HG03558 (cell line): ENCODE data around the gene GPR18.

Source experiments
- ATAC-seq: cut with Tn5 transposase; IDR thresholded peaks from one replicate; pipeline ENCODE4 v1.9.1; 2021; ENCODE audit warnings: moderate number of reproducible peaks; ENCODE audit not compliant: unreplicated experiment; ENCODE audit errors: extremely low read depth

Gene GPR18, protein sequence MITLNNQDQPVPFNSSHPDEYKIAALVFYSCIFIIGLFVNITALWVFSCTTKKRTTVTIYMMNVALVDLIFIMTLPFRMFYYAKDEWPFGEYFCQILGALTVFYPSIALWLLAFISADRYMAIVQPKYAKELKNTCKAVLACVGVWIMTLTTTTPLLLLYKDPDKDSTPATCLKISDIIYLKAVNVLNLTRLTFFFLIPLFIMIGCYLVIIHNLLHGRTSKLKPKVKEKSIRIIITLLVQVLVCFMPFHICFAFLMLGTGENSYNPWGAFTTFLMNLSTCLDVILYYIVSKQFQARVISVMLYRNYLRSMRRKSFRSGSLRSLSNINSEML

DNA sequence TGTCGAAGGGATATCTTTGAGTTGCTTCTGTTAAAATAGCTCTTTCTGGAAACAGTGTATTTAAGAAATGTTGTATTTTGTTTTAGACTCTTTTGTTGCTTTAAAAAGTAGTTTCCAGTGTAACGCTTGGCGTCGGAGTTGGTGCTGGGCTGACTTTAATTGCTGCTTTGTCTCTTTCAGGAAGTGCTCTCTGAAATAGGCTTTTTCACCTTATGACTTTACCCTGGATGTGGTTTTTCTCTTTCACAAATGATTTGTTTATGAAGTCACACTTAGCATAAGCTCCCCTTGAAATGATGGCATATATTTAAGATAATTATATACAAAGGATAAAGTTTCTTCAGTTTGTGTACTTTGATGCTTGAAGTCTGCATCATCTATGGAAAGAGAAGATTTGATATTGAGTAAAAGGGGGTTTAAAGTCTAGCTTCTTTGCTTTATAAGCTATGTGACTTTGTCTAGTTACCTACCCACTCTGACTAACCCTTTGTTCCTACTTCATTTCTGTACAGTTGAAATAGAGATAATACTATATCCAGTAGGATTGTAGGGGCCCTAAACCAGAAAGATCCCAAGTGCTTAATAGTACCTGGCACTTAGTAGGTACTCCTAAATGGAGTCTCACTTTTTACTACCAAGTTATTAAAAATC is at the start of gene GPR18:
TSS of gene GPR18 (minus strand) at position 170 of the 651 bp plus-strand sequence. CDS start 2,507 bp downstream, outside the sequence.
- ATAC-seq = peak; percentile 96

DNA sequence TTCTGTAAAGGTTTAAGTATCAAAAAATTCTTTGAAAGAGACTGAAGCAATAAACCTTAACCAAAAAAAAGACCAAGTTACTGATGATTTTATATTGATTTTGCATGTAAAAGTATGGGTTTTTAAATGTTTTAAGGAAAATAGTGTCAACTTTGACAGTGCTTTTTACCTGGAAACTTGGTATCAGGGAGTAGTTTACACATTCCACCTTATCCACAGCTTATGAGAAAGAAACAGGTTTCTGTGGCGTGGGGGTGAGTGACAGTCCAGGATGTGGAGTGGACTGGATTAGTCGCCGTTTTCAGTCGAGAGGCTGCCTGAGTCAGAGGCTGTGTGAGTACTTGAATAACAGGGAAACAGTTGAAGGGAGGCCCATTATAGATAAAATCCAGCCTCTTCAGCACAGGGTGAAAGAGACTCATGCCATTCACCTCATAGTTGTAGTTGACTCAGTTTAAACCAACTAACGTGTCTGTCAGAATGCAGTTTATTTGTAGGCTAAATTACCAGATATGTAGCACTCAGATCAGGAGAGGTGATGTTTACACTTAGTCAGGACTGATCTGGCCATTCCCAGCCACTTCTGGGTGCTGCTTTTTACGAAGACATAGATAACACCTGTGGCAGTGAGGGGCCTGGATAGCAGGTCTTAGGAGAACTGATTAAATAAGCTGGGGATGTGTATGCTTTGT is 49.6 kb upstream of the GPR18 start:
- no peak for ATAC-seq

DNA sequence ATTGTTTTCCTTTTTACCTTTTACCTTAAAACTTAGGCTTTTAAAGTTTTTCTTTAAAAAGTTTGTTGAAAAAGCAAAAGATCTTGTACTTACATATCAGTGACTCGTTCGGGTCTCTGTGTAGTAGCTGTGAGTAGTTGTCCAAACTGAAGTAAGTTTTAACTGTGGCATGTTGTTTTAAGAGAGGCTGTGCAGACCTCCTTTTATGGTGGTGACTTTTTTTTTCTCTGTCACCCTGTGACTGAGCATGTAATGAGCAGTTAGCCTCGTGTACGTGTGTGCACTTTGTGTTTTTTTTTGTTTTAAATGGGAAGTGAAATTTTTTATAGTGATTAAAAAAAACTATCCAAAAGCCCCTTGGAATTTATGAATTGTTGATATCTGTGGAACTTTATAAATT is 49.1 kb upstream of the GPR18 start, which contains the start of gene GPR183:
TSS of gene GPR183 (minus strand) at position 153 of the 400 bp plus-strand sequence. CDS start 11,254 bp downstream, outside the sequence.
- ATAC-seq = peak; percentile 39

DNA sequence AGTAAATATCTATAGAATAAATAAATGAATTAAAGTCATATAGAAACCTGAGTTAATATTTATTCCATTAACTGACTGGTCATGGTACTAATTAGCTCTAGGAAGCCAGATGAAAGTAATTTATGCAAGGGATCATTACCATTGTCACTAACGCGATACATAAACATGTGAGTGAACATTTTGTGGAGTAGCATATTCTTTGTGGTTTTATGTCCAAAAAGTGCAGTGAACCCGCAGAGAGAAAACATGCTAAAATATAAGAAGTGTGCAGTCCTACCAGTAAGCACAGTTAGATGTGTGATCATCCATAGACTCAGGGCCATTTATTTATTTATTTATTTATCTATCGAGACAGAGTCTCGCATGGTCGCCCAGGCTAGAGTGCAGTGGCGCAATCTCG is 47.4 kb upstream of the GPR18 start:
- no peak for ATAC-seq

DNA sequence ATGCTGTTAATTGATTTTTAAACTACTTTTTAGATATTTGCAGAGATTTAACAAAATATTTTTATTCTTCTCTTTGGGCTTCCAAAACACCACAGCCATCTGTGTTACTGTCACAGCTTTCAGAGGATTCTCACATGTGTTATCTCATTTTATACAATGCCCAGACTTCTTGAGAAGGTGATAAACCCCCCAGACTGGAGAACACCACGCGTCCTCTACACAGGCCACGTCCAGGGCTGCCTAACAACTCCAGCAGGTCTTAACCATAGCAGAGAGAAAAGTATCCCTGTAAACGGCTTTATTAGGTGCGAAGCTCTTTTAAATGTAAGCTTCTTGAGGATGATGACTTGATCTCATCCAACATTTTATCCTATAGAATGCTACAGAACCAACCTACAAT is 47.0 kb upstream of the GPR18 start:
- ATAC-seq = no peak

DNA sequence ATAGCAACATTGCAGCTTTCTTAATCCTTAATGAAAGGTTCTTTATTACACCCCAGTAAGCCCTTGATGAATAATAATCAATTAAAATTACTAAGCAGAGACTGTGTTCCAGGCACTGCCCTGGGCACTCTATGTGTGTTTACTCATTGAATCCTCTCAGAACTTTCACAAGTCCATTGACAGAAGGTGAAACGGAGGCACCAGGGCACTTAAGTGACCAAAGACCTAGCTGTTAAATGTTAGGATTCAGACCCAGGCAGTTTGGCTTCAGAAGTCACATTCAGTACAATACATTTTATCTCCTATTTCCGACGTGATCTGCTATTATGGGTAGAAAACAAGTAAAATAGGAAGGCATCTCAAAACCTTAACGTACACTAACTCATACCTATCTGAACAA is 46.4 kb upstream of the GPR18 start:
- no peak for ATAC-seq

DNA sequence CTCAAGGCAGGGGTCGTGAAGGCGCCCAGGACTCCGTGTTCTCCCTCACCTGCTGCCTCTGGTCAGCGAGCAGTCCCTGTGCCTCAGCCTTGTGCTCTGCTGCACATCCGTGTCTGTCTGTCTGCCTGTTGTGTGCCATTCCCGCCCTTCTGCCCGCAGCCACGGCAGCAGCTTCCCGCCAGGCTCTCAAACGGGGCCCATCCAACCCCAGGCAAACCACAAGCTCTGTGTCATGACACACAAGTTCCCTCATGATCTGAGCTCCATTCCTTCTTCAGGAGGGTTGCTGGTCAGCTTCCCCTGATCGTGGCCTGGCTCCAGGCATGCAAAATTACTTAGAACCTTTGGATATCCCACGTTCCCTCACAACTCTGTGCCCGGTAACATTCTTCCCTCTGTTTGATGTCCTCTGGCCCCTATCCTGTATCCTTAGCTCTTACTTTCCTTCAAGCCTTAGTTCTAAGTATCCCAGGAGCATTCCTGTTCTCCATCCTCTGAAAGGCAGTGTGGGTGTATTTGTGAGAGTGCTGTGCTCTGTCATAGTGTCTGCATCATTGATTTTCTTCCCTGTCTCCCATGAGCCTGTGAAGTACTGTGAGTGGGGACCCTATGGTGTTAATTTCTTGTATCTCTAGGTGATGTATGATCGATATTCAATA is 45.8 kb upstream of the GPR18 start:
- ATAC-seq = no peak

DNA sequence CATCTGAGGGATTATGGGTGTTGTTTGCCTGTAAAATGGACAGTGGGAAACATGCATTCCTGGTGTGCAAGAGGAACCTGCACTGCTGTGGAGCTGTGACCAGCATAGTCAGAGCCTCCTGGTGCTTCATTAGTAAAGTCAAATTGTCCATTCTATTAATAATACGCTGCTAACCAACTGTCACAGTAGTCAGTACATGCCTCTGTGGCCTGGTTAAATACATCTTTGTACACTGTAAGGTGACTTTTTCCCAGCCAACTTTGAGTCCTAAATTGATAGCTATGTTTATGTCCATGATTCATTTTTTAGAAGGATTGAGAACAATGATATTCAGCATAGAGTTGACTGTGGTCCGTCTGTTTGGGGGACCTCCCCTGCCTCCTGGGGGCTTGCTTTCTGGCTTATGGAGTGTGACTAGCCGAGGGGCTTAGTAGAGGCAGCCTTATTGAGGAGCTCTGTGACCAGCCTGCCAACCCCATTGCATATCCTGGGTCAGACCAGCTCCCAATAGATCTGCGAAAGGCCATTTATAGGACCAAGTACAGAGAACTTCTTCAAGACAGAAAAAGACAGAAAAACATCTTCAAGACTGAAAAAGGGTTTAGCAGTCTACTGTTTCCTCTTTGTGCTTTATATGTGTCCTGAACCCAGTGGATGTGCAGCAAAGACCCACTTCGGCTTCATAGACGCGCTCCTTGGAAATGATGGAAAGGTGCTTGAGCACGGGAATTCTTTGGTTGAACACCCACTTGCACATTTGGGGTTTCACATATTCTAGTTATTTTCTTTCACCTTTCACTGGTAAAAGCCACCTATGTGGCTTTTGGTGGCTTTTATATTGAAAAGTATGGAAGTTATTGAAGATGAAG is 44.7 kb upstream of the GPR18 start:
- ATAC-seq = no peak

DNA sequence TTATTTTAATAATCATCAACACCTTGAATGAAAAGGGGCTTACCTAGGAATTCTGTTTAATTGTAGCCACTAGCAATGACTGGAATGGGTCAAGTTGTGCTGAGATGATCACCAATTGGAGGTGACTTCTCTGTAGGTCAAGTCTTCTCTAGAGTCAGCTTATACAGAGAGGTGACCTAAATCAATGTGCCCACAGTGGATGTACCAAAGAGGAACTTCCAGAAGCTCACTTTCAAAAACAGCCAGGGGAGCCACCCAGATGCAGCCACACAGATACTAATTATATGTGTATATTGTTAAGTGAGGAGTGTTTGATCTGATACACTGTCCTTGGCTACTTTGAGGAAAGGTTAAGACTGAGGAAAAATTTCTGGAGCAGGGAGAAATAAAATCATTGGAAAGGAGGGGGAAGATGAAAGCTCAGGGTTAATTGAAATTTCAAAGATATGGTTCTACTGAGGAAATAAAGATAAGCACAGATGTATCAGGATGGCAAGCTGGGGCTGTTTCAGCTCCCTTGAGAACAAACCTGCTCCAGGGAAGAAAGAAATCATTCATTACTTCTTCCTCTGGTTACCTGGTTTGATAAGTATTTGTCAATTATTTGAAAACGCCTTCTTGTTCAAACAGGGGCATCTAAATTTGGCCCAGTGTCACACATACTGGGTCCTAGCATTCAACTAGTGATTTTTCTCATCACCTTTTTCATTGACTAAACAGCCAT is 43.9 kb upstream of the GPR18 start:
- no peak for ATAC-seq

DNA sequence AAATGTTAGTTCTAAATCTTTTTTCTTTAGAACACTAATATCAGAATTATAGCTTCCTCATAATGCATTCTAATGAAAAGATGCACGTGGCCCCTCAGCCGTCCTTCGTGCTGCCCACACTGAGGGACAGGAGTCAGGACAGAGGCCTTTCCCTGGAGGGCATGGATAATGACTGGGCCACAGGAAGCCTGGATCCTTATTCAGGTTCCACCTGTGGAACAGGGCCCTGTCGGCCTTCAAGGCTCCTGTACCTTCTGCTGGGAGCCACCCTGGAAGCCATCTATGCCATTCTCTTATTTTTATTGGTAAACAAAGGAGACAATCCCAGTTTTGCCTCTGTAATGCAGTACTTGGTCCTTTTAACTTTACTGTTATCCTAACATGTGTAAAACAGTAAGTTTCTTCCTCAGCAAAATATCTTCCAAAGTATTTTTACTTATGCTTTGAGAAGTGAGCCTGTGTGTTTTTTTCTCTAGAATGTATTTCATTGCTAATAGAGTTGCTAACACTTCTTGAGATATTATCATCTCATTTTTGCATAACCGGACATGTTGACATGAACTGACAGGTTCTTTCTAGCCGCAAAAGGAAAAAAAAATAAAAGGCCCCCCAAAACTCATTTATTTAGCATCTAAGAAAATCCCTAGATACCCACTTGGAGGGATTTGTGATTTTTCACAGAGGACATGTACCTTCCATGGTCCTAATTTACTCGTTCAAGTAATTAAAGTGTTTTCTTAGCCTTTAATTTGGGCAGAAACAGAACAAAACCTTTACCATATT is 43.1 kb upstream of the GPR18 start:
- no peak for ATAC-seq

DNA sequence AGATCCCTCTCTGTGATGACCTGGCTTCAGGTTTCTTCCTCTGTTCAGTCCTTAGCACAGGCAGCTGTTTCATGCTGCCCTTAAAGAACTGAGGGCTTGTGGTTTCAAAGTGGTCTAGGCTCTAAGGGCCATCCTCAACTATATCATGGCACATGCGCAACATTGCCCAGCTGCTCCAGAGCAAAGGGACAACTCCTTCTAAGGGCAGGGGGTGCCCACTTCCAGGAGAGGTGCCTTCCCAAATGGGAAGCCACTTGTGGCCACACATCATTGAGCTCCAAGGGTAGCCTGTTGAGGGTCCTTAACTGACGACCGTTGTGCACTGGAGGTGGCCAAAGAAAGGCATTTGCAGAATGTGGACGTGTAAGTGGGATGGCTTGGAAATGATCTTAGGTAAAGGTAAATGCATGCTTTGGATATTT is 41.8 kb upstream of the GPR18 start:
- no peak for ATAC-seq

DNA sequence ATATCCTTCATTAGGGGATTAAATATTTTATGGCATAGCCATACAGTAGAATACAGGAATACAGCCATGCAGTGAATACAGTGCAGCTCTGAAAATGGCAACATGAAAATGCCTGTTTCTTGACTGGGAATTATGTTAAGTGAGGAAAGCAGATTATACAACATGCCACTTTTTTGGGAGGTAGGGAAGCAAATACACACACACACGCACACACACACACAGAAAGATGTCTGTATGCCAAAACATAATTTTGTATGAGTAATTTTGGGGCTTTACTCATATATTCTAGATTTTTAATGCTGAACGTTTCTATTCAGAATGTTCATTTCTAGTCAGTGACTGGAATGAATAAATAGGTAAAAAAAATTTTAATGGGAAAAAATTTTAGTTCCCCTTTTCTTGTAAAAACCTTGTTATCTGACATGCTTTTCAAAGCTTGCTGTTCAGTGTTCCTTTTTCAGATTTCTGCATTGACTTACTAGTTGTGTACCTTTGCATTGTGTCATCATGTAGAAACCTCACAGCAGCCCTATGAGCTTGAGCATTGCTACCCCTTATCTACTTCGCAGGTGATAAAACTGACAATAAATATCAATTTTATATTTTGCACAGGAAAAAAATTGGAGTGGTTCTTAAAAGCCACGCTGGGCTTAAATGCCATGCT is 41.2 kb upstream of the GPR18 start:
- no peak for ATAC-seq

DNA sequence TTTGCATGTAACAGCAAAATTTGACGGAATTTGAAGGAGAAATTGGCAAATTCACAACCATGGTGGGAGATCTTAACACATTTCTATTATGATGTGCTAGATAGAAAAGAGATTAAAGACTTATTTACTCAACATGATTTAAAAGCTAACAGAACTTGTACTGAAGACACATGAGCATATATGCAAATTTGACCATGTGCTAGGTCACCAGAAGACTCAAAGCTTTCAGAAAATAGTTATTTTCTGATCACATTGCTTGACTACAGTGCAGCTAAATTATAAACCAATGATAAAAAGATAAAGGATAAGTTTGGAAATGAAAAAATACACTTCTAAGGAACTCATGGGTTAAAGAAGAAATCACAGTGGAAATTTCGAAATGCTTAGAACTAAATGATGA is 39.9 kb upstream of the GPR18 start:
- no peak for ATAC-seq

DNA sequence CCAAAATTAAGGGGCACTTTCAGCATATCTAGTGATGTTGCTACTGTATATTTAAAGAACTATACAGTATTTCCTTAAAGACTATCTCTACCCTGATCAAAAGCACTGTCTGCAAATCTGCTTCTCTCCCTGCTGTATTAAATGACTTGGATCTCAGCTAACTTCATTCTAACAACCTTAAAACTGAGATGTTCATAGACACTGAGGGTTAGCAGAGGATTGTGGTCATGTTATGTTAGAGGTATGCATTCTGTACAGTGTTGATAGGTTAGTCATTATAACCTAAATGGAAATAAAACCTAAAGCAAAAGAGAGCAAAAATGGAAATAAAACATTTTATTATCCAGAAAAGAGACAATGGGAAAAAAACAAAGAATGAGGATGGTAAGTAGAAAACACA is 39.2 kb upstream of the GPR18 start:
- ATAC-seq = no peak

DNA sequence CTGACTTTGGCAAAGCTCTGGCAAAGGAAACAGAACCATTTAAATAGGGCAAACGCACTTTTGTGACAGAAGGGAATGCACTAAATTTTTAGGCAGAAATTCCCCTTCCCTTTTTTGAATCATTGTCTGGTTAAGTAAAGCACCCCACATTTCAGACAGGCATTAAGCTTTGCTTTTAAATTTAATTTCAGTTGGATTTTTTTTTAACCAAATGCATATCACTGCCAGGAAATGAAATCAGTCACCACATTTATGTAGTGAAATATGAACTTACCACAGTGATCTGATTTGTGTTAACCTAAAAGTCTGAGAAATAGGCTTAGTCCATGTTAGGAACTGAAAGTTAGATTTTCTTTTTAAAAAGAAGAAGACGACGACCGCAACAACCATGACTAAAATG is 38.2 kb upstream of the GPR18 start:
- ATAC-seq = no peak

DNA sequence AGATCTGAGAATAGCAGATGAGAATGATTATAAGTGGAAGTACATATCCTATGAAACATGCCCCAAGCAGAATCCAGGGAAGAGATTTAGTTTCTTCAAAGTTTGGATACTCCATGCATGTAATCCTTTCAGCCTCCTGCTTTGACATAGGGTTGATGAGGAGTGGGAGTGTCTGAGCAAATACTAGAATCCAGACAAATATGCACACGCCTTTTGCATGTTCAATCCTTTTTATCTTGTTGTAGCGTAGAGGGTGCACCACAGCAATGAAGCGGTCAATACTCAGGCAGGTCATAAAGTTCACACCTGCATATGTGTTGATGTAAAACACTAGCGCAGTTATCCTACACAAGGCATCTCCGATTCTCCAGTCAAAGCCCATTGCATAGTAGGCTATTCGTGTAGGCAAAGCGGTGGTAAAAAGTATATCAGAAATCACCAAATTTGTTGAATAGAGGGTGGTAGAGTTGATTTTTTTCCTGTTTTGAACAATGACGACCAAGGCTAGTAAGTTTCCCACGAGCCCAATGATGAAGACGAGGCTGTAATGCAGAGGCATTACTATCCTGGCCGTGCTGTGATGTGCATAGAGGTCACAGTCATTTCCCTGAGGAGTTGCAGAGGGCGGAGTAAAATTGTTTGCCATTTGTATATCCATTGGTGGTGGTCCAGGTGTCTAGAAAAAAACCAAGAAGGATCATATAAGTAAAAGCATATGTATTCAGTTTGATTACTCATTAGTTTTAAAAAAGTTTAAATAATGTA is 37.5 kb upstream of the GPR18 start:
- ATAC-seq = no peak

DNA sequence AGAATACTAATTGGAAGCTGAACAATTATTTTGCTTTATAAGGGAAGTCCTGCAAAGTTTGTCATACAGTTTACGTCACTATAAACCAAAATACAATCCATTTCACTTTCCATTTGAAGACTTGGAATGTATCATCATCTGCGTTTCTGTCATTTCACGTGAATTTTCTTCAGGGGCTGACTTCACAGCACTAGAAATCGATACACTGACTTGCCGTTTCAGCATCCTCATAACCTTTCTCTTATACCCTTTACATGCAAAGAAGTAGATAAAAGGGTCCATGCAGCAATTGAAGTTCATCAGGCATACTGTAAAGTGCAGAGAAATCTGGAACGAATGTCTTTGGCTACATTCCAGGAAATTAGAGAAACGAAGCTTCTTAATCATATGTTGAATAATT is 36.8 kb upstream of the GPR18 start:
- no peak for ATAC-seq
